ENCODE data around the gene PSMB7.

GRCh38 chr9:124420991-124421543 is 5.8 kb upstream of the PSMB7 start:
- TF ChIP-seq CTCF (IDR thresholded peaks at IDR 0.05; ENCODE audit: insufficient read depth, low read depth, low read length): no peak
- TF ChIP-seq EZH2 (IDR thresholded peaks at IDR 0.05; ENCODE audit: insufficient read depth, low read length): no peak
